ENCODE results near the gene DECR2. TPM values are rescaled to one million over a fixed set of nuclear protein-coding genes. Genes with fewer than 3 reads are reported as not detected.
A peak's percentile ranks its signal among the peaks of the same experiment; 100 is the strongest.

DECR2 gene
- polyA plus RNA-seq, 3 donors = 19.6 to 47.3 (median 33.7) TPM

- DNase-seq = no peak
These were observed 37.8 kb upstream of the DECR2 start for GRCh38 chr16:363766-364490.

DNA sequence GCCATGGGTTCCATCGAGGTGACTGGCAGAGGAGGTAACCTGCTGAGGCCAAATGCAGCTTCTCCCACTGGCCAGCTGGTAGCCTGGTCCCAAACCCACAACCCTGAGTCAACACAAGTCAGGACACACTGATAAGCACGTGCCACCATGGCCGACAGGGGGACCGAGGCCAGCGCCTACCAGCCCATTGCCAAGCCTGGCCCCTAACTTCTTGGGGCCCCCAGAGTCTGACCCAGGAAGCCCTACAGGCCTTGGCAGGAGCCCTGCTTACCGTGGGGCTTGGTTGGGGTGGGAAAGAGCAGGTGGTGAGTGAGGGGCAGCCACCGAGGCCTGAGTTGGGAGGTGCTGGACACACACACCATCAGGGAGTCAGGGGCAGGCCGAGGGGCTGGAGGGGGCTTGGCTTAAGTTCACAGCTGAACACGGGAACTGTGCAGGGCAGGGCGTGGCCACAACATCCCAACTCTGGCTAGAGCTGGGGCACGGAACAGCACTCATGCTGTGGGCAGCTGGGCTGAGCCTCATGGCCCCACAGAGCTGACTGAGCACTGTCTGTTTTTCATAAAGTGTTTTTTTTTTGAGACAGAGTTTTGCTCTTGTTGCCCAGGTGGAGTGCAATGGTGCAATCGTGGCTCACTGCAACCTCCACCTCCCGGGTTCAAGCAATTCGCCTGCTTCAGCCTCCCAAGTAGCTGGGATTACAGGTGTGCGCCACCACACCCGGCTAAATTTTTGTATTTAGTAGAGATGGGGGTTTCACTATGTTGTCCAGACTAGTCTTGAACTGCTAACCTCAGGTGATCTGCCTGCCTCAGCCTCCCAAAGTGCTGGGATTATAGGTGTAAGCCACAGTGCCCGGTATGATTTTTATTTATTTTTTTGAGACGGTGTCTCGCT lies 36.8 kb upstream of the DECR2 start:
- DNase-seq = no peak

GRCh38 chr16:366476-366875 lies 35.2 kb upstream of the DECR2 start:
- DNase-seq = no peak

GRCh38 chr16:367333-367903 lies 34.3 kb upstream of the DECR2 start:
- DNase-seq = no peak

GRCh38 chr16:368388-369158 lies 33.1 kb upstream of the DECR2 start:
- no peak for DNase-seq

GRCh38 chr16:369275-369865 lies 32.3 kb upstream of the DECR2 start:
- DNase-seq = no peak

DNA sequence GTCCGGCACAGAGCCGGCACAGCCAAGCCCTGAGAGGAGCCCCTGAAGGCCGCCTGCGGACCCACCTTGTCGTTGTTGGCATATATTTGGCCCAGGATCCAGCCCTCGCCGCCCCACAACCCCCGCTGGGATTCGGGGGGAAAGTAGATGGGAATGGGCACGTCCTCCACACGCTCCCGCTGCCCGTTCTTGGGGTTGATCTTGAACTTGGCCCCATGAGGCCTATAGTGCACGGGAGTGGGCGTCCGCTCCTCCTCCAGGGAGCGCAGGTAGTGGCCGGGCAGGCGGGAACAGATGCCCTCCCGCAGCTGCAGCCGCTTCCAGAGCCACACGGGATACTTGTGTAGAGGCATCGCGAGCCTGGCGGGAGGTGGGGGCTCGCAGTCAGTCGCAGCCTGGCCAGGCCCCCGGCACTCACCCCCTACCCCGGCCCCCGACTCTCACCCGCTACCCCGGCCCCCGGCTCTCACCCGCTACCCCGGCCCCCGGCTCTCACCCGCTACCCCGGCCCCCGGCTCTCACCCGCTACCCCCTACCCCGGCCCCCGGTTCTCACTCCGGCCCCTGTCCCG lies 31.7 kb upstream of the DECR2 start:
- no peak for DNase-seq

DNA sequence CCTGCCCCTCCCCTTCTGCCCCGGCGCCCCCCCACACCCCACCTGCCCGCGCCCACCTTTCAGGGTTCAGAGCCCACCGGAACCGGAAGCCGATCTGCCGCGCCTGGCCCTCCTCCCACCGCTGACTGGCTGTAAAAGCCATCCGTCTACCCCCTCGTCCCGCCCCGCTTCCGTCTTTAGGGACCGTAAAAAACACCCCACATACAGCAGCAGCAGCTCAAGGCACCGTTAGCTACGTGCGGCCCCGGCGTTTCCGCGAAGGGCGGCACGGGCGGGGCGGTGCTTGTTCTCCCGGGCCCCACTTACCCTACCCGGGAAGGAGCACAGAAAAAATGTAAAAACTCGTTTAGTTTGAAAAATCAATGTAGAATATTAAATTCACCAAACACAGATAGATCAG lies 31.2 kb upstream of the DECR2 start, which contains the start of gene MRPL28:
Gene MRPL28, minus strand, starts transcription at position 96 of the 400 bp plus-strand sequence. CDS start 320 bp downstream, outside the sequence.
- peak; percentile 94 for DNase-seq

DNA sequence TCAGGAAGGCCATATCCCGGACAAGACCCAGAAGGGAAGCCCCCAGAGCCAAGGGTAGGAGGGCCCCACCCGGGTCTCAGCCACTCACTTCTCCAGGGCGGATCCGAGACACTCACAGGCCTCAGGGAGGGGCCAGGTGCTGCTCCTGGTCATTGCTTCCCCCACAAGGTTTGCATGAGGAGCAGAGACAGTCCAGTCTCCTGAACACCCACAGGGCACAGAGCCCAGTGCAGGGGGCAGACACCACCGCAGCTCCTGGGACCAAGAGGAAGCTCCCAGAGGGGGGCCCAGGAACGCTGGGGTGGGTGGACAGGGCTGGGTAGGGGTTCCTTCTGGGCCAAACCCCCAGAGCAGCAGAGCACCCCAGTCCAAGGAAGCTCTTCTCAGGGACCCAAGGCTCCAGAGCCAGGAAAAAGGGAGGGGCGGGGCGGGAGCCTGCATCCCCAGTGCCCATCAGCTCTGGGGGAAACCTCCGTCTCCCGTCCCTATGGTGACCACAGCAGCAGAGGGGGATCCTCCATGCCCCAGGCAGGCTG lies 30.6 kb upstream of the DECR2 start:
- no peak for DNase-seq

DNA sequence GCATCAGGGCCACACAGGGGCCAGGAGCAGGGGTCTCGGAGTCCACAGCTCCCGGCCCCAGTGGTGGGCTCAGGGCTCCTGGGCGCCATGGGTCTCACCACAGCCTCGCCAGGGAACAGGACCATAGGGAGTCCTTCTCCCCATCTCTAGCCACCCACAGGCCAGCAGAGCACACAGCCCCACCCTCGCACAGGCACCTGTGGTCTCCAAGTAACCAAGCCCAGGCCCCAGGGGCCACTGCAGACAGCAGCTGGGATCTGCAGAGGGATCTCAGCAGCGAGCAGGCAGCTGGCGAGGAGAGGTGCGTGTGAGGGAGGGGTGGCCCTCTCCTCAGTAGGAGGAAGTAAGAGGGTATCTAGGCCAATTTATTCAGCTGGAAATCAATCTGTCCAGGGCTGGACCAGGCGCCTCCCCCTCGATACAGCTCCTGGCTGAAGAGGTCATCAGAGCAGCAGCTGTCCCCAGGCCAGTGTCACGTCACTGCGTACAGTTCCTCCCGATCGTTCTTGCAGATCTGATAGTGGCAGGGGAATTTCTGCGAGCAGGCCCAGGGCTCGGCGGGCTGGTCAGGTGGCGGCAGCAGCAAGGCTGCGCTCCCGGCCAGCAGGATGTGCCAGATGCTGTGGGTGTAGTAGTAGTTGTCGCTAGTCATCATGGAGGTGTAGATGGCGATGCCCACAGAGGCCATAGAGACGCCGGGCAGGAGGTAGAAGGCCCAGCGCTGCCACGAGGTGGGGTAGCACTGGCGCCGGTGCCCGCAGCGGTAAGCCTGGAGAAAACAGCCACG lies 30.0 kb upstream of the DECR2 start:
- DNase-seq = no peak

DNA sequence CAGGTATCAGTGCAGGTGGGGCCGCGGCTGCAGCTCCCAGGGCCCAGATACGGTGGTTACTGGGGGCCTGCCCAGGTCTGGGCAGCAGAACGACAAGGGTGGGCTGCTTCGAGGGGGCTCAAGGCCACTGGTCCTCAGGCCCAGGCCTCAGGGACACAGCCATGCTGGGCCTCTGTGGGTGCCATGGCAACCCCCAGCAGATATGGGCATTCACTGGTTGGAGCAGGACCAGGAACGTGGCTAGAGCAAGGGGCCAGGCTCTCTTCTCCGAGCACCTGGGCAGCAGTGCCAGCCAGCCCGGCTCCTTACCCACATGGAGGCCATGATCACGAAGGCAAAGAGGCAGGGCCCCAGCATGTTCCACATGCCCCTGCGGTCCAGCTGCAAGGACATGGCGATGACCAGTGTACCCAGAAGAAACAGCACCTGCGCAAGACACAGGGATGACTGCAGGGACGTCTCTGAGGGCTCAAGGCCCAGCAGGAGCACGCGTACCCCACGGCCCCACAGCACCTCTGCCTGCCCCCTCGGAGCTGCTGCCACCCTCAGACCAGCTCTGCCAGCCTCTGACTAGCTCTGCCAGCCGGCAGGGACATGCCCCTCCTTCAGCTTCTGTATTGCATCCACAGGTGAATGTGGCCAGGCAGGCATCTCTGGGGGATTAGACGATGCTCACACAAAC lies 29.2 kb upstream of the DECR2 start:
- no peak for DNase-seq

- DNase-seq = no peak
These were observed 28.6 kb upstream of the DECR2 start for GRCh38 chr16:373020-373598.

DNA sequence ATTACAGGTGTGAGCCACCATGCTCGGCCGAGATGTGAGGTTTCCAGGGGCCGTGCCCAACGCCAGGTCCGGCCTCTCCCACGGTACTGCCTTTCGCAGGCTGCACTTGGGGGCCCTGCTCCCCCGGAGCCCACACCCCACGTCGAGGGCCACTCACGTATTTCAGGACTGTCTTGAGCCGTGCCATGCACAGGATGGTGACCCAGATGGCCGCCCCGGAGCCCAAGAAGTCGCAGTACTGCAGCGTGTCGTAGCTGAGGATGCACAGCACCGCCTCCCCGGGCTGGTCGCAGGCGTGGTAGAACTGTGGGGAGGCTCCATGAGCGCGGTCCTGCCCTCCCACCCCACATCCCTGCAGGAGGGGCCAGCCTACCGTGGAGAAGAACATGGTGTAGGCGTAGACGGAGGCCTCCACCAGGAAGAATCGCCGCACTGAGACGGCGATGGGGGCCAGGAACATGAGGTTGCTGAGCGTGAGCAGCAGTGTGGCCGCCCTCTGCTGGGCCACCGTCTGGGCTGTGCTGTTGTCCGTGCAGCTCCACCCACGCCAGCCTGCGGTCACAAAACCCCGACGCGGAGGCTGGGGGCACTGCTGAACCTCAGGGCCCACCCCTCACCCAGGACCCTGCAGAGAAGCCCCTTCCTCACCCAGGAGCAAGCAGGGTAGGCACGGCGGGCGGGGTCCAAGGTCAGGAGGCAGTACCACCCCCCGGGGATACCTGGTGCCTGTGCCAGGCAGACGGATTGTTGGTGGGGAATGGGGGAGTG lies 27.7 kb upstream of the DECR2 start:
- no peak for DNase-seq

DNA sequence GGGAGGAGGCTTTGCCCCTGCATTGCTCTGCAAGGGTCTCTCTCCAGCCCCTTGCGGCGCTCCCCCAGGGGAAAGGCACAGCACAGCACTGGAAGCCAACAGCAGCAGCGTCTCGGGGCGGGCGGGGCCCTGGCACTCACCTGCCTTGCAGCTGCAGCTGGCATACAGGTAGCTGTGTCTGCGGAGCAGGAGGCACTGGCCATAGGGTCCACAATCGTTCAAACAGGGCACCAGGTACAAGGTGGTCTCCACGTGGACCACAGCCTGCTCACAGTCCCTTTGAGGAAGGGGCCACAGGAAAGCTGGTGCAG lies 27.1 kb upstream of the DECR2 start:
- DNase-seq = no peak

DNA sequence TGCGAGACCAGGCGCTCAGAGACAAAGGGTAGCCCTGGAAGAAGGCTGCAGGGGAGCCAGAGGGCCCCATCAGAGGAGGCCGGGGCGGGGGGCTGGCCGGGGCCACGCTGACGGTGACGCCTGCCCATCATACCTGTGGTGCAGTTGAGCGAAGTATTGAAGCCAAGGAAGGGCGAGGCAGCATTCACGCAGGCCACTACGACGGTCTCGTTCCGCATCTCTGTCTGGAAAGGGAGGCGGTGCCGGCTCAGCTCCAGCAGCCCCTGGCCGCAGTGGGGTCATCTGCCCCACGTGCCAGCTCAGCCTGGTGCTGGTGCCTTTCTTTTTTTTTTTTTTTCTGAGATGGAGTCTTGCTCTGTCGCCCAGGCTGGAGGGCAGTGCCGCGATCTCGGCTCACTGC lies 26.5 kb upstream of the DECR2 start:
- DNase-seq = no peak

GRCh38 chr16:375927-376816 lies 25.5 kb upstream of the DECR2 start:
- no peak for DNase-seq

GRCh38 chr16:376817-377418 lies 24.8 kb upstream of the DECR2 start:
- no peak for DNase-seq
